ENCODE data around the gene DYRK1B. TPM values are rescaled to one million over a fixed set of nuclear protein-coding genes. Genes with fewer than 3 reads are reported as not detected.
A peak's percentile ranks its signal among the peaks of the same experiment; 100 is the strongest.
"Not testable (repeated sequence)": the region's sequence is repeated elsewhere in the genome, so short reads cannot be mapped to it uniquely, and the experiment has no call there.

The DYRK1B gene
- total RNA-seq: 10 to 100 TPM; 18.2 to 48.7 TPM

- intact Hi-C loops (cut with DNase I): no loop called here
- H3K36me3 ChIP-seq: peaks cover 5 to 19% of the 10 kb centered on the region in 2 donors
- TF ChIP-seq POLR2A (IDR thresholded peaks at IDR 0.05): no peak
- peak; percentile 97 for TF ChIP-seq POLR2AphosphoS5 (IDR thresholded peaks at IDR 0.05)
- TF ChIP-seq CTCF (IDR thresholded peaks at IDR 0.05): peak in 1 of 4 experiments; percentile 5
Measured at GRCh38 chr19:39833464-39834286, at the start of gene DYRK1B. Gene DYRK1B (minus strand): TSS chr19:39834162. CDS start chr19:39831867, 2,295 bp downstream.

DNA sequence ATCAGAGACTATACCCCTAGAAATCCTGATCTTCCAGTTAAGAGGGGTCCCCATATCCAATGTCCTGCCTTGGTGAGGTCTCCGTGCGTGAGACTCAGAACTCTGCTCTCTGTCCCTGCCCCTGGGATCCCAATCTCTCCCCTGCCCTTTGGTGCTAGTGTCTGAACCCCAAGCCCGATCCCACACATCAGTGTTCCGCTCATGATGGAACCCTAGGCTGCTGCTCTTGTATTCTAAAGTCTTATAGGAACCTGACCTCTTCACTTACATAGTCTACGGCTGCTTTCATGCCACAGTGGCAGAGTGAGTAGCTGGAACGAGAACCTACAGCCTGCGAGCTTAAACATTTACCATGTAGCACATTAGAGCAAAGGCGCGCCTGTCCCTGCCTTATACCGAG lies 48.7 kb upstream of the DYRK1B start:
- H3K27ac ChIP-seq; H3K36me3 ChIP-seq; intact Hi-C loops (cut with DNase I); H3K4me3 ChIP-seq; DNase-seq (ENCODE audit: low spot score); H3K9me3 ChIP-seq; H3K4me1 ChIP-seq (replicated peaks); H3K27me3 ChIP-seq (replicated peaks; ENCODE audit: insufficient read depth): not testable (repeated sequence)
- WGBS: 80% methylated on average over 7 of the region's 10 CpGs

More at GRCh38 chr19:39833464-39834286, at the start of gene DYRK1B:
- 0% methylated on average over 43 of the region's 59 CpGs for WGBS
- Histone ChIP-seq H3K9me3 (no peaks in the 10 kb centered on the region), H3K27me3 (replicated peaks; ENCODE audit: insufficient read depth) (no peaks in the 10 kb centered on the region), H3K4me3 (peak within 1 kb of the TSS; percentile 80 to 84), H3K27ac (peak within 1 kb of the TSS; percentile 92 to 96), H3K4me1 (replicated peaks) (peaks cover 8% of the 10 kb centered on the region)
- DNase-seq (ENCODE audit: low spot score): peak; percentile 98

- H3K36me3 ChIP-seq; H3K4me3 ChIP-seq; H3K4me1 ChIP-seq (replicated peaks); H3K27ac ChIP-seq; H3K27me3 ChIP-seq (replicated peaks; ENCODE audit: insufficient read depth); intact Hi-C loops (cut with DNase I); H3K9me3 ChIP-seq; DNase-seq (ENCODE audit: low spot score): not testable (repeated sequence)
- 27% methylated on average over 14 of the region's 15 CpGs for WGBS
Measured at GRCh38 chr19:39881495-39882110, 47.6 kb upstream of the DYRK1B start.

GRCh38 chr19:39880241-39880640 lies 46.3 kb upstream of the DYRK1B start:
- H3K27ac ChIP-seq; H3K4me3 ChIP-seq; H3K4me1 ChIP-seq (replicated peaks); intact Hi-C loops (cut with DNase I); DNase-seq (ENCODE audit: low spot score); H3K36me3 ChIP-seq; H3K27me3 ChIP-seq (replicated peaks; ENCODE audit: insufficient read depth); H3K9me3 ChIP-seq: not testable (repeated sequence)
- WGBS: 78% methylated on average over 4 of the region's 5 CpGs

- H3K4me1 ChIP-seq (replicated peaks); H3K36me3 ChIP-seq; H3K4me3 ChIP-seq; intact Hi-C loops (cut with DNase I); H3K27ac ChIP-seq; H3K9me3 ChIP-seq; H3K27me3 ChIP-seq (replicated peaks; ENCODE audit: insufficient read depth); DNase-seq (ENCODE audit: low spot score): not testable (repeated sequence)
- 84% methylated on average over 5 of the region's 8 CpGs for WGBS
Measured at GRCh38 chr19:39879796-39880195, 45.8 kb upstream of the DYRK1B start.

GRCh38 chr19:39878866-39879265 lies 44.9 kb upstream of the DYRK1B start:
- H3K4me3 ChIP-seq; H3K4me1 ChIP-seq (replicated peaks); H3K27me3 ChIP-seq (replicated peaks; ENCODE audit: insufficient read depth); intact Hi-C loops (cut with DNase I); H3K36me3 ChIP-seq; H3K27ac ChIP-seq; H3K9me3 ChIP-seq; DNase-seq (ENCODE audit: low spot score): not testable (repeated sequence)
- 80% methylated on average over 11 of the region's 11 CpGs for WGBS

GRCh38 chr19:39878398-39878797 lies 44.4 kb upstream of the DYRK1B start:
- intact Hi-C loops (cut with DNase I): no loop called here
- TF ChIP-seq POLR2A (IDR thresholded peaks at IDR 0.05) (no peak), CTCF (IDR thresholded peaks at IDR 0.05) (no peak), POLR2AphosphoS5 (IDR thresholded peaks at IDR 0.05) (no peak)
- DNase-seq (ENCODE audit: low spot score): no peak

DNA sequence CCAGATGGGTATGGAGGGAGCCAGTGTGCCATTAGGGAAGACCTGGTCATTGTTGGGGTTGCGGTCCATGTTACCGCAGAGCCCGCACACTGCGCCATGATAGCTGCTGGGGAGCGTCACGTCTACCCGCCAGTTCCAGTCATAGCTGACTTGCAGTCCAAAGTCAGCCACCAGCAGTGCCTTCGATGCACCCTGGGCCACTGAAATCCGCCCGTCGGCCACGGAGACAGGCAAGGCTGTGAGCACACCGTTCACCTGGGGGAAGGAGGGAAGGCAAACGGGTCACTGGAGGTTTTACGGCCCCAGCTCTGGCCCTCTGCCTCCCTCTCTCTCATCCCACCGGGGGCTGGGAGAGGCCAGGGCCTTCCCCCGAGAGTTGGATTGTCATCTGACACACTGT lies 44.0 kb upstream of the DYRK1B start:
- 78% methylated on average over 17 of the region's 17 CpGs for WGBS
- H3K27ac ChIP-seq; intact Hi-C loops (cut with DNase I); DNase-seq (ENCODE audit: low spot score); H3K27me3 ChIP-seq (replicated peaks; ENCODE audit: insufficient read depth); H3K36me3 ChIP-seq; H3K4me1 ChIP-seq (replicated peaks); H3K4me3 ChIP-seq; H3K9me3 ChIP-seq: not testable (repeated sequence)

More at GRCh38 chr19:39878398-39878797, 44.4 kb upstream of the DYRK1B start:
- no peaks in the 10 kb centered on the region for H3K9me3 ChIP-seq
- H3K27ac ChIP-seq: no peak overlapping the region
- no peak overlapping the region for H3K4me3 ChIP-seq
- H3K4me1 ChIP-seq (replicated peaks): no peaks in the 10 kb centered on the region
- H3K27me3 ChIP-seq (replicated peaks; ENCODE audit: insufficient read depth): no peaks in the 10 kb centered on the region
- WGBS: 96% methylated on average over 1 of the region's 1 CpG
- H3K36me3 ChIP-seq: no peaks in the 10 kb centered on the region

DNA sequence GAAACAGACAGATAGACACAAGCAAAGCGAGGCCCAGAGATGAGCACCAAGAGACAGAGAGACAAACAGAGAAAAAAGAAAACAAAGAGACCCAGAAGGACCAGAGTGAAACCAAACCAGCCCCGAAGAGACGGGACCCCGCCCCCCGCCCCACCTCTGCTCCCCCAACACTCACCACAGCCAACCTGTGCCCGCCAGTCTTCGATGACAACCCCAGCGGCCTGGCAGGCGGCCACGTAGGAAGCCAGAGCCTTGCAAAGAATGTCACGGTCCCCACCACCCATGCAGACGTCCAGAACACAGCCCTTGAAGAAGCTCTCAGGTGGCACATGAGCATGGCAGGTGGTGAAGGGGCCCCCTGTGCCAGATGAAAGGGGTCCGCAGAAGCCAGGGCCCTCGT lies 43.5 kb upstream of the DYRK1B start:
- H3K27me3 ChIP-seq (replicated peaks; ENCODE audit: insufficient read depth); DNase-seq (ENCODE audit: low spot score); intact Hi-C loops (cut with DNase I); H3K4me3 ChIP-seq; H3K36me3 ChIP-seq; H3K27ac ChIP-seq; H3K9me3 ChIP-seq; H3K4me1 ChIP-seq (replicated peaks): not testable (repeated sequence)
- 54% methylated on average over 10 of the region's 14 CpGs for WGBS

- intact Hi-C loops (cut with DNase I); DNase-seq (ENCODE audit: low spot score); H3K27ac ChIP-seq; H3K9me3 ChIP-seq; H3K36me3 ChIP-seq; H3K27me3 ChIP-seq (replicated peaks; ENCODE audit: insufficient read depth); H3K4me1 ChIP-seq (replicated peaks); H3K4me3 ChIP-seq: not testable (repeated sequence)
- WGBS: 80% methylated on average over 2 of the region's 11 CpGs
Measured at GRCh38 chr19:39876486-39876885, 42.5 kb upstream of the DYRK1B start.
